ENCODE results near the gene TCEA3.

Gene TCEA3

DNA sequence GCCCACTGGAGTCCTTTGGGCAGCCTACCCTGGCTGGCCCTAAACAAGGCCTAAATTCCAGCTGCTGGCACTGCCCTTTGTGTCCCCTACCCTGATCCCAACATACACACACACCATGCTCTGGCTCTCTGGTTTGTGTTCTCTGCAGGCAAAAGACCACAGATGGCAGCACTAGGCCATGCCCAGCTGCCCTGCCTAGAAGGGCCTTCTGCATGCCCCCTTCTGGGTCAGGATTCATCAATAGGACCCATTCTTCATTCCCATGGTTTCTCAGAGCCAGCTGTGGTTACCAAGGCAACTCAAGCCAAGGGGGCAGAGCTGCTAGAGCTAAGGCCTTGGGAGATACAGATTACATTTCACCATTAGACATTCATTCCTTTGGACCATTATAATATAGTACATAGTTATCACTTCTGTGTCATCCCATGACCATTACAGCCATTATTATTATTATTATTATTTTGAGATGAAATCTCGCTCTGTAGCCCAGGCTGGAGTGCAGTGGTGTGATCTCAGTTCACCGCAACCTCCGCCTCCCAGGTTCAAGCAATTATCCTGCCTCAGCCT, 42.0 kb upstream of the TCEA3 start:
- Histone ChIP-seq H3K27ac (replicated peaks) (no peak overlapping the region), H3K27me3 (ENCODE audit: insufficient read depth, poor library complexity, severe bottlenecking) (no peaks in the 10 kb centered on the region), H3K4me3 (replicated peaks; ENCODE audit: insufficient read depth, low read length) (no peak overlapping the region)
- no peak for DNase-seq (ENCODE audit: low read depth in 1 of 2, low spot score in 1 of 2)
- TF ChIP-seq CTCF (IDR thresholded peaks at IDR 0.05; ENCODE audit: insufficient read depth, low read length): no peak
- TF ChIP-seq REST (IDR thresholded peaks at IDR 0.05; ENCODE audit: insufficient replicate concordance, low read depth): no peak
- TF ChIP-seq GABPA (IDR thresholded peaks at IDR 0.05; ENCODE audit: low read depth): no peak
- no peak for TF ChIP-seq SPI1 (IDR thresholded peaks at IDR 0.05; ENCODE audit: borderline replicate concordance, low read depth)

- H3K27ac ChIP-seq (replicated peaks): no peak overlapping the region
- H3K4me3 ChIP-seq (replicated peaks; ENCODE audit: insufficient read depth, low read length): no peak overlapping the region
- H3K27me3 ChIP-seq (ENCODE audit: insufficient read depth, poor library complexity, severe bottlenecking): no peaks in the 10 kb centered on the region
- DNase-seq (ENCODE audit: low read depth in 1 of 2, low spot score in 1 of 2): no peak
- TF ChIP-seq CTCF (IDR thresholded peaks at IDR 0.05; ENCODE audit: insufficient read depth, low read length) (no peak), GABPA (IDR thresholded peaks at IDR 0.05; ENCODE audit: low read depth) (no peak), SPI1 (IDR thresholded peaks at IDR 0.05; ENCODE audit: borderline replicate concordance, low read depth) (no peak), REST (IDR thresholded peaks at IDR 0.05; ENCODE audit: insufficient replicate concordance, low read depth) (no peak), POLR2AphosphoS5 (IDR thresholded peaks at IDR 0.05; ENCODE audit: low read depth) (no peak)
Observed at GRCh38 chr1:23463286-23463685, 38.7 kb upstream of the TCEA3 start.

- Histone ChIP-seq H3K4me3 (replicated peaks; ENCODE audit: insufficient read depth, low read length) (no peak overlapping the region), H3K27me3 (ENCODE audit: insufficient read depth, poor library complexity, severe bottlenecking) (no peaks in the 10 kb centered on the region), H3K27ac (replicated peaks) (no peak overlapping the region)
- TF ChIP-seq POLR2AphosphoS5 (IDR thresholded peaks at IDR 0.05; ENCODE audit: low read depth) (no peak), REST (IDR thresholded peaks at IDR 0.05; ENCODE audit: insufficient replicate concordance, low read depth) (no peak), CTCF (IDR thresholded peaks at IDR 0.05; ENCODE audit: insufficient read depth, low read length) (no peak), SPI1 (IDR thresholded peaks at IDR 0.05; ENCODE audit: borderline replicate concordance, low read depth) (no peak), GABPA (IDR thresholded peaks at IDR 0.05; ENCODE audit: low read depth) (no peak)
- DNase-seq (ENCODE audit: low read depth in 1 of 2, low spot score in 1 of 2): no peak
Observed at GRCh38 chr1:23462766-23463165, 38.2 kb upstream of the TCEA3 start.

Measured in HL-60 (cell line).